Activated CD8-positive, alpha-beta memory T cell treated with anti-CD3 and anti-CD28 coated beads, Interleukin-2, amount 10 ng/mL, durations not matched to agents 7 days and 5 days (primary cell): ENCODE results near the gene SPDEF. TPM values are rescaled to one million over a fixed set of nuclear protein-coding genes. Genes with fewer than 3 reads are reported as not detected.

Source experiments
- ATAC-seq: fragments of 150-1000 bp; cut with Tn5 transposase; one replicate; pipeline ENCODE4 v1.10.0; 2021; ENCODE audit warnings: moderate library complexity
- CTCF ChIA-PET: fragments of 350-600 bp; sonication (Branson Sonifier 250); formaldehyde crosslinking; loops from one replicate; lab custom pipeline; 2021; ENCODE audit warnings: antibody characterized with exemption; lab: Charles Lee
- DNase-seq: peaks from one replicate; pipeline ENCODE4 v3.0.0-alpha.2; 2020
- H3K27ac Mint-ChIP-seq: one replicate; pipeline ENCODE4 v1.8.0; 2021; ENCODE audit warnings: mild to moderate bottlenecking, mixed read lengths
- H3K27me3 Mint-ChIP-seq: one replicate; pipeline ENCODE4 v1.8.0; 2021; ENCODE audit warnings: mixed read lengths
- H3K36me3 Mint-ChIP-seq: one replicate; pipeline ENCODE4 v1.8.0; 2021; ENCODE audit warnings: mild to moderate bottlenecking, mixed read lengths
- H3K4me1 Mint-ChIP-seq: one replicate; pipeline ENCODE4 v1.8.0; 2021; ENCODE audit warnings: mixed read lengths
- H3K4me3 Mint-ChIP-seq: one replicate; pipeline ENCODE4 v1.8.0; 2021; ENCODE audit warnings: mild to moderate bottlenecking, moderate library complexity, mixed read lengths
- H3K9me3 Mint-ChIP-seq: one replicate; pipeline ENCODE4 v1.8.0; 2022; ENCODE audit warnings: low read depth, mixed read lengths
- total RNA-seq, 2 experiments: library from RNA; stranded (reverse); gene quantifications; one replicate each; pipeline ENCODE4 v1.2.3, GENCODE V29; 2021

SPDEF gene
- total RNA-seq, 2 experiments from 2014 or later = 0.12 TPM; not detected in 1

GRCh38 chr6:34589691-34590090 lies 33.6 kb upstream of the SPDEF start:
- H3K27me3 Mint-ChIP-seq = no peaks in the 10 kb centered on the region
- CTCF ChIA-PET = no interaction called here
- no peaks in the 10 kb centered on the region for H3K36me3 Mint-ChIP-seq
- no peak for ATAC-seq
- no peaks in the 10 kb centered on the region for H3K9me3 Mint-ChIP-seq
- peaks cover 5% of the 10 kb centered on the region for H3K4me1 Mint-ChIP-seq
- H3K4me3 Mint-ChIP-seq = no peak overlapping the region
- no peak overlapping the region for H3K27ac Mint-ChIP-seq
- DNase-seq = no peak

- Mint-ChIP-seq H3K4me3 (no peak overlapping the region), H3K4me1 (peaks cover 5% of the 10 kb centered on the region), H3K27me3 (no peaks in the 10 kb centered on the region), H3K36me3 (no peaks in the 10 kb centered on the region), H3K9me3 (no peaks in the 10 kb centered on the region), H3K27ac (no peak overlapping the region)
- ATAC-seq (no peak), DNase-seq (no peak)
- CTCF ChIA-PET = no interaction called here
Observed at GRCh38 chr6:34589140-34589539, 33.0 kb upstream of the SPDEF start.

DNA sequence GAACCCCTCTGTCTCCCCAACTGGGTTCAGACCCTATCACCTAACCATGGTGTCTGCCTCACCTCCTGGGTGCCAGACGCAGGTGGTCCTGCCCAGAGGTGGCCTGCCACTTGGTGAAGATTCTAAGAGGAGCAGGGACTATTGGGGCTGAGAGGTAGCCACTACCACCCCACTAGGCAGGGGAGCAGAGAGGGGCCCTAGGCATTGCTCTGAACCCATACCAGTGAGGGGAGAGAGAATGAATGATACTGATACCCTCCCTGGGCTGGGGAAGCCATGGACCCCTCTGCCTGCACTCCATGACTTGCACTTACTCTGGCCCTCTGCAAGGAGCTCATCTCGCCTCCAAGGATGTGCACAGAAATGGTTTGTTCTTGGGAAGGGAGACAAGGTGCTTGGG lies 31.7 kb upstream of the SPDEF start:
- Mint-ChIP-seq H3K27me3 (no peaks in the 10 kb centered on the region), H3K9me3 (no peaks in the 10 kb centered on the region), H3K4me1 (peaks cover 5% of the 10 kb centered on the region), H3K36me3 (no peaks in the 10 kb centered on the region), H3K4me3 (no peak overlapping the region), H3K27ac (no peak overlapping the region)
- no peak for ATAC-seq
- DNase-seq = no peak
- CTCF ChIA-PET = no interaction called here

GRCh38 chr6:34587325-34587724 lies 31.2 kb upstream of the SPDEF start:
- Mint-ChIP-seq H3K4me1 (peaks cover 5% of the 10 kb centered on the region), H3K36me3 (no peaks in the 10 kb centered on the region), H3K27me3 (no peaks in the 10 kb centered on the region), H3K9me3 (no peaks in the 10 kb centered on the region), H3K4me3 (no peak overlapping the region), H3K27ac (no peak overlapping the region)
- no peak for ATAC-seq
- DNase-seq = no peak
- CTCF ChIA-PET = no interaction called here

DNA sequence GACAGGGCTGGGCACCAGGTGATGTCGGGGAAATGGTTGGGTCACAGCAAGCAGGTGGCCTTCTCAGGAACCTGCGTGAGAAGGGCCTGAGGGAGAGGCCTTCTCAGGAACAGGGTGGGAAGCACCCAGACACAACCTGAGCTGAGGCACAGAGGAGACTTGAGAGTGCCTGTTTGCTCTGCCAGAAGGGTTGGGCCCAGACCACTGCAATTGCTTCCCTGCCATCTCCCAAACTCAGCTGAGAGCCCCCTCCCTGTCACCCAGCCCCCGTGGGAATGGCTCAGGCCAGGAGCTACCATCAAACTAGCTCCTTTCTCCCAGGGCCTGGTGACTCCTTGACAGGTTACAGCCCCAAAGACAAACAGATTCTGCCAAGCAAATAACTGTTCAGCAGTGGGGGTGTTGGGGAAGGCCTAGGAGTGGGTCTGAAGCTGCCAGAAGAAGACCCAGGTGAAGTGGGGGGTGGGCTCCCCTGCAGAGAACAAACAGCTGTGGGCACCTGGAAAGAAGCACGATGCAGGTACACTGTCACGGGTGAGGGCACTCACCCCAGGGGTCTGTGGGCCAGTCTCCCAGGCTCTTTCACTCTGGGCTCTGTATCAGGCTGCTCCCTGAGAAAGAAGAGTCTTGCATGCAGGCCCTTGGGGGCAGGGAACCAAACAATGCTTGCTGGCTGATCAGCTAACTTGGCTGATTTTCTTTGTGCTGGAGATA lies 30.4 kb upstream of the SPDEF start:
- H3K36me3 Mint-ChIP-seq = no peaks in the 10 kb centered on the region
- no peaks in the 10 kb centered on the region for H3K4me1 Mint-ChIP-seq
- no peaks in the 10 kb centered on the region for H3K27me3 Mint-ChIP-seq
- DNase-seq = no peak
- H3K4me3 Mint-ChIP-seq = no peak overlapping the region
- no peak for ATAC-seq
- no peak overlapping the region for H3K27ac Mint-ChIP-seq
- no peaks in the 10 kb centered on the region for H3K9me3 Mint-ChIP-seq
- CTCF ChIA-PET = interaction anchor here (1.0 kb wide), 1 partner anchor 23 kb away, joined by 5 read pairs; no protein-coding TSS in a partner anchor

- ATAC-seq (no peak), DNase-seq (no peak)
- Mint-ChIP-seq H3K27ac (no peak overlapping the region), H3K4me3 (no peak overlapping the region), H3K4me1 (no peaks in the 10 kb centered on the region), H3K36me3 (no peaks in the 10 kb centered on the region), H3K27me3 (no peaks in the 10 kb centered on the region), H3K9me3 (no peaks in the 10 kb centered on the region)
- CTCF ChIA-PET = interaction anchor here (1.3 kb wide), 1 partner anchor 126 kb away, joined by 3 read pairs; no protein-coding TSS in a partner anchor
Observed at GRCh38 chr6:34585512-34586061, 29.5 kb upstream of the SPDEF start.

DNA sequence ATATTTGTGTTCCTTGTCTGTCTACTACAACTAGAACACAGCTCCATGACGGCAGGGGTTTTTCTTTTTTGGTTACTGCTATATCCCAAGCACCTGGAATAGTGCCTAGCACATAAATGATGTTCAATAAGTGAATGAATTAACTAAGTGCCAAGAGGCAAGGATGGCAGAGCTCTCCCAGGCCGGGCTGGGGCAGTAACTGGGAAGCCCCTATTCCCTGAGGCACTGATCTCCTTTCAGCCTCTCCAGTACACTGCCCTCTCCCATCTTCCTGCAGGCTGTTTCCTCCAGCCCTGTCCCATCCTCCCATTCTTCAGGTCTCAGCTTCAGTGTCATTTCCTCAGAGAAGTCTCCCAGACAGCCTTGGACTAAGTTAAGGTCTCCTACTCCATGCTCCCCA lies 29.0 kb upstream of the SPDEF start:
- Mint-ChIP-seq H3K4me3 (no peak overlapping the region), H3K9me3 (no peaks in the 10 kb centered on the region), H3K27ac (no peak overlapping the region), H3K4me1 (no peaks in the 10 kb centered on the region), H3K36me3 (no peaks in the 10 kb centered on the region), H3K27me3 (no peaks in the 10 kb centered on the region)
- DNase-seq = no peak
- ATAC-seq = no peak
- CTCF ChIA-PET = interaction anchor here (1.1 to 1.3 kb wide), 2 partner anchors 10 to 125 kb away, joined by 3 read pairs; no protein-coding TSS in a partner anchor

GRCh38 chr6:34584694-34585093 lies 28.6 kb upstream of the SPDEF start:
- no peak overlapping the region for H3K4me3 Mint-ChIP-seq
- no peaks in the 10 kb centered on the region for H3K36me3 Mint-ChIP-seq
- CTCF ChIA-PET = interaction anchor here (1.1 to 1.3 kb wide), 2 partner anchors 9 to 125 kb away, joined by 3 read pairs; no protein-coding TSS in a partner anchor
- ATAC-seq (no peak), DNase-seq (no peak)
- H3K27ac Mint-ChIP-seq = no peak overlapping the region
- no peaks in the 10 kb centered on the region for H3K9me3 Mint-ChIP-seq
- H3K4me1 Mint-ChIP-seq = no peaks in the 10 kb centered on the region
- no peaks in the 10 kb centered on the region for H3K27me3 Mint-ChIP-seq

GRCh38 chr6:34583861-34584604 lies 27.9 kb upstream of the SPDEF start:
- Mint-ChIP-seq H3K4me3 (no peak overlapping the region), H3K27me3 (no peaks in the 10 kb centered on the region), H3K36me3 (peaks cover 1% of the 10 kb centered on the region), H3K4me1 (no peaks in the 10 kb centered on the region), H3K9me3 (no peaks in the 10 kb centered on the region), H3K27ac (no peak overlapping the region)
- CTCF ChIA-PET = interaction anchor here (1.1 to 1.3 kb wide), 3 partner anchors 9 to 124 kb away, joined by 3 to 5 read pairs (median 3); no protein-coding TSS in a partner anchor
- no peak for ATAC-seq
- no peak for DNase-seq

DNA sequence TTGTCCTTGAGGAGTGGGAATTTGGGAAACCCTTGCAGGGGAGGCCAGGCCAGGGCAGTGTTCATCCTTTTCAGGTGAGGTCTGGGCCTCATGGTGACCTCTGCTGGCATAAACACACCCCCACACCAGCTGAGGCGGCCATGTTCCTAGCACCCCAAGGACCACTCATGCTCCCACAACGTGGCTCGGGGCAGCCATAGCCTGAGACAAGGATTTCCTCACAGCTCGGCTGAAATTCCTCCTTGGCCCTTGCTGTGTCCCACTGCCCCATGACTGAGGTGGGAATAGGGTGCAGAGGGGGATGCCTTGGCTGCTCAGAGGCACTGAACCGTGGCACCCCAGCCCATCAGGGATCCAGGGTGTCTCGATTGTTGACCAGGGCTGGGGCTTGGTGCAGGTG lies 27.3 kb upstream of the SPDEF start:
- DNase-seq (no peak), ATAC-seq (no peak)
- Mint-ChIP-seq H3K4me1 (no peaks in the 10 kb centered on the region), H3K27me3 (no peaks in the 10 kb centered on the region), H3K9me3 (no peaks in the 10 kb centered on the region), H3K4me3 (no peak overlapping the region), H3K27ac (no peak overlapping the region), H3K36me3 (peaks cover 1% of the 10 kb centered on the region)
- CTCF ChIA-PET = interaction anchor here (1.3 kb wide), 1 partner anchor 26 kb away, joined by 5 read pairs; no protein-coding TSS in a partner anchor

- Mint-ChIP-seq H3K36me3 (peaks cover 1% of the 10 kb centered on the region), H3K9me3 (no peaks in the 10 kb centered on the region), H3K4me3 (no peak overlapping the region), H3K4me1 (peaks cover 3% of the 10 kb centered on the region), H3K27ac (no peak overlapping the region), H3K27me3 (no peaks in the 10 kb centered on the region)
- CTCF ChIA-PET = no interaction called here
- ATAC-seq = no peak
- DNase-seq = no peak
Observed at GRCh38 chr6:34581561-34581920, 25.4 kb upstream of the SPDEF start.

GRCh38 chr6:34580707-34581560 lies 24.8 kb upstream of the SPDEF start:
- Mint-ChIP-seq H3K27ac (no peak overlapping the region), H3K9me3 (no peaks in the 10 kb centered on the region)
- ATAC-seq = no peak

More at GRCh38 chr6:34580707-34581560, 24.8 kb upstream of the SPDEF start:
- Mint-ChIP-seq H3K27me3 (no peaks in the 10 kb centered on the region), H3K4me1 (peaks cover 7% of the 10 kb centered on the region), H3K36me3 (peaks cover 1% of the 10 kb centered on the region), H3K4me3 (no peak overlapping the region)
- DNase-seq = no peak
- CTCF ChIA-PET = no interaction called here
